NK-92 (cell line): Measurements from ENCODE around the gene PPIB.

ENCODE experiments used
- DNase-seq: peaks from one replicate; lab custom pipeline; 2025; ENCODE audit not compliant: unreplicated experiment; lab: John Stamatoyannopoulos, UW

PPIB gene

DNA sequence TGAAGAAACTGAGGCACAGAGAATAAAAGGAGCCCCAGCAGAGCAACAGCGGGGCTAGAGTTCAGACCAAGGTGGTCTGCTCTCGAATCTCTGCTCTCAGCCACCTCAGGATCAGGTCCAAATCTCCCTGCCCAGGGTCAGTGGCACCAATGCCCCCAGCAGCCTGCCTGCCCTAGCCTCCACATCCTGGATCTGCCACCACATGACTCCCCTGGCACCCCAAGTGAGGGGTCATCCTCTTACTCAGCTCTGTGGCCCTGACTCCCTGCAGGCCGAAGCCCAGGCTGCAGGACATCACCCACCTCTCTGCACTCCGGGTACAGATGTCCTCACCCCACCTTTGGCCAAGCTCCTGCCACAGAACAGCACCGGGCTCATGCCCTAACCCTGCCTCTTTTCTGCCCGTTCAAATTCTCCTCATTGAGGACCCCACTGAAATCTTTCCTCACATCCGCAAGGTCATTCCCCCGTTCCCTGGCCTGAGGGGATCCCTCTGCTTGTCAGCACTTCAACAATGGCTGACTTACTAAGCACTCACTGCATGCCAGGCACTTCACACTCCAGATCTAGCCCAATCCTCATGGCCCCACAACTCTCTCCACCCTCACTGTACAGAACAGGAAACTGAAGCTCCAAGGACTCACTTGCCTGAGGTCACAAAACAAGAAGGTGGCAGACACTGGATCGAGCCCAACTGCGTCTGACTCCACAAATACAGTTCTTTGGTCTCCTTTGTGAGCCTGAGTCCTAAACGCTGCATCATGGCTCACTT lies 4.3 kb downstream of the PPIB start:
- no peak for DNase-seq

DNA sequence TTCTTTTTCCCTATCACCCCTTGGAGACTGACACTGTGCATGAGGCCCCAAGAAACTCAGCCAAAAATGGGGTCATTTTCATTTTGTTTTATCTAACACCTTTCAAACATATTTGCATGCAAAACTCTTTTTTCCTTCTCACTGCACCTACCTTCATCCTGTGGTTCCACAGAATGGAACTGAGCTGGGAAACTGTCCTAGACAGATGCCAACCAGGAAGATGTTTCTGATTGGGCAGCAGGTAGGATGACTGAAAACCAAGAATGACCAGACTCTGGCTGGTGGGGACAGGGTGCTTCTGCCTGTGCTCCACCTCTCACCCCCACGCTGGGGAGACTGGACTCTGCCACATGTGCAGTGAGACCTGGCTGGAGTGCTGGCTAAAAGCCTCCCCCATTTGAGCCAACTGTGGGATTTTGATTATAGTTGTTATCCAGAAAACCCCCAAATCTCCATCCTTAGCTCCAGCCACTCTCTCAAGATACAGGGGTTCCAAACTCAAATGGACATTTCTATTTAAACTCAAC lies 5.2 kb downstream of the PPIB start:
- DNase-seq = no peak

DNA sequence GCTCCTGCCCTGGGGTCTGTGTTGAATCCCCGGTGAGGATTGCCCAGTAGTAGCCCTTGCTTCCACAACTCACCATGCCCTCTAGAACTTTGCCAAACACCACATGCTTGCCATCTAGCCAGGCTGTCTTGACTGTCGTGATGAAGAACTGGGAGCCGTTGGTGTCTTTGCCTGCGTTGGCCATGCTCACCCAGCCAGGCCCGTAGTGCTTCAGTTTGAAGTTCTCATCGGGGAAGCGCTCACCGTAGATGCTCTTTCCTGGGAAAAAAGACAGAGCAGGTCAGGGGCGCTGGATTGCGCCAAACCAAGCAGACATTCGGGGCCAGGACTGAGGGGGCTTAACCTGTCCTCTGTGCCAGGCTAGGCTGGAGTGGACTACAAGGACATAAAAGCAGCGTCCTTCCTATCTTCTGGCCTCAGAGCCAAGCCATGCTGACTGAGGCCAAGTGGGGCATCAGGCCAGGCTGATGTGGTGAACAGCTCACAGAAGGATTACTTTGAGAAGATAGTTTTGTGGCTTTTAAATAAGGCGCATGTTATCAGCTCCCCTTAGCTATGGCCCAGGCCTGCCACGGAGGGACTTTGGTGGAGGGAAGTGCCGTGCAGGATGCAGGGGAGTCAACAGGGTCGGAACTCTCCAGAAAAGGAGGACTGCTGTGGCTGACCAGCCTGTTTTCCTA lies 6.0 kb downstream of the PPIB start:
- DNase-seq = no peak

DNA sequence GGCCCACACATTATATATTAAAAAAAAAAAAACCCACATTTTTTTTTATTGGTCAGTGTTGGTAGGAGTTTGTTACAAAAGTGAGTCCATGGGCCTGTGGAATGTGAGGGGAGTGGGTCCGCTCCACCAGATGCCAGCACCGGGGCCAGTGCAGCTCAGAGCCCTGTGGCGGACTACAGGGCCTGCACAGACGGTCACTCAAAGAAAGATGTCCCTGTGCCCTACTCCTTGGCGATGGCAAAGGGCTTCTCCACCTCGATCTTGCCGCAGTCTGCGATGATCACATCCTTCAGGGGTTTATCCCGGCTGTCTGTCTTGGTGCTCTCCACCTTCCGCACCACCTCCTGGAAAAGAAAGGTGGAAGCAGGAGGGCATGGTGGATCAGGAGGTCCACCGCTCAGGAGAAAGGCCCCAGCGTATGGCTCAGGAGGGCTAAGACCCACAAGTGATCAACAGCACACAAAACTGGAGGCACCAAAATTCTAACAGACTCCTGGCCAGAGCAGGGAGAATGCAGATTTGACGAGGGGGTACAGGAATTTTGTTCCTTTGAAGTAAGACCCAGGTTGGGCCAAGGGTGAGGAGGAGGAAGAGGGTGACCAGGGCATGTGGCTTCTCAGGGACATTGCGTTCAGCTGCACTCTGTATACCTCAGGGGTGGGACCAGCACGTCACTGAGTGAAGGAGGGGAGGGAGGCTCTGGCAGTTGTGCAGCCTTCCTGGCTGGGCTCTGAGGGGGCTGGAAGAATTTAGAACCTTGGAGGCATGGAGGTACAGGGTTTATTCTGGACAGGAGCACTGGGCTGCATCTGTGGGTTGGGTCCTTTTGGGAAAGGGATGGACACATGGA lies 6.8 kb downstream of the PPIB start:
- DNase-seq = no peak

DNA sequence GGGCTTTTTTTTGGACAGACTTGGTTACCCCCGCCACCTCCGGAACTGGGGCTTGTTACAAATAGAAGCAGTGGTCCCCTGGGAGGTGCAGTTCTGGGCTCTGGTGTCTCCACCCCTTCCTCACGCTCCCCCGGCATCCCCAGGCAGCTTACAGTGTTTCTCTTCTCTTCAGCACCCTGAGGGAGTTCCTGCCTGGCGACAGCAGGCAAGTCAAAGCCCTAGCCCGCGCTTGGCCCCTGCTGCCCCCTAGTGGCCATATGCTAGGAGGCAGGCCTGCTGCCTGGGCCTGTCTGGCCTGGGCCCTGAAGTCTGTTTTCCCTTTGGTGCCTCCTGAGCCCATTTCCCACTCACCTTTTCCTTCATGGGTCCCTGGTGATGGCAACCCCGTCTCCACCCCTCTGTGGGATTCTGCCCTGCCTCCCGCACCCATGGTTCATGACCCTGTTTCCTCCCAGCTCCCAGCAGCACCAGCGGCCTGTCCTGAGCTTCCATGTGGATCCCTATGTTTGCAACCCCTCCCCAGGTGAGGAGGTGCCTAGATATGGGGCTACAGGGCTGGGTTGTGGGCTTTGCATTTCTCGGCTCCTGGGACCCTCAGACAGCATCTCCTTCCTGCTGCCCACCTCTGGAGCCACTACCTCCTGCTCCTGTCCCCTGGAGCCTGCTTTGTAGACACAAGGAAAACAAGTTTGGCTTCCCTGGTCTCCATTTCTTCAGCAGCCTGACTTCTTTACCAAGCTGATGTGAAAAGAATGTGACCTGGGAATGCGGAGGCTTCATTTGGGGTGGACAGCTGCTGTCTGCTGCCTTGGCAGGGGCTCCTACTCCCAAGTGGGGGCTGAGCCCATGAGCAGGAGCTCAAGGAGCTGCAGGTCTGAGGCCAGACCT lies 9.1 kb downstream of the PPIB start:
- peak; percentile 17 for DNase-seq

DNA sequence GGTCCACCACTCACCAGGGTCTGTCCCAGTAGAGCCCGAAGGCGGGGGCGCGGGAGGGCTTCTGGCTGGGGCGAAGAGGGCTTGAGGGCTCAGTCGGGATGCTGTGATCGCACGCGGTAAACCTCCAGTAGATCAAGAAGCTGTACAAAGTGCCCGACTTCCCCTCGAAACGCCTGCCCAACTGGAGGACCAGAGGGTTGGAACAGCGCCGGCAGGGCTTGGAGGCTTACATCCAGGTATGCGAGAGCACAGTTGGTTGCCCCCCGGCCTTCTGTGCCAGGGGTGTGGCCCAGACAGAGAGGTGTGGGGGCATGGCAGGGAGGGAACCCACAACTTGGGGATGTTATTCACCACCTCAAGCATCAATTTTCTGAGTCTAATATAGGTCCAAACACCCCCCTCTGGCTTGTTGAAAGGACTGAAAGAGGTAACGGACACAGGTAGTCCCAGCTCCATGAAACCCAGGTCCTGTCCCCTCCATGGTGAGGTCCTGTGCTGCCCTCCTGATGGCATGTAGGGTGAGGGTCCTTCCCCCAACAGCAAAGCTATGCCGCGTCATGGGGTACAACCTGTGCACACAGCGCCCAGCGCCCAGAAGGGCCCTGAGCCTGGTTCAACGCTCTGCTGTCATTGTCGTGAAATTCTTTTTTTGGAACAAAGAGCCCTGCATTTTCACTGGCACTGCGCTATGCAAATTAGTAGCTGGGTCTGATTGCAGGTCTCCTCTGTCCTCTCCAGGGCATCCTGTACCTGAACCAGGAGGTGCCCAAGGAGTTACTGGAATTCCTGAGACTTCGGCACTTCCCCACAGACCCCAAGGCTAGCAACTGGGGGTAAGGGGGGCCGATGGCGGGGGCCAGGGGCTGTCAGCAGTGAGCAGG lies 10.1 kb downstream of the PPIB start:
- DNase-seq = no peak

DNA sequence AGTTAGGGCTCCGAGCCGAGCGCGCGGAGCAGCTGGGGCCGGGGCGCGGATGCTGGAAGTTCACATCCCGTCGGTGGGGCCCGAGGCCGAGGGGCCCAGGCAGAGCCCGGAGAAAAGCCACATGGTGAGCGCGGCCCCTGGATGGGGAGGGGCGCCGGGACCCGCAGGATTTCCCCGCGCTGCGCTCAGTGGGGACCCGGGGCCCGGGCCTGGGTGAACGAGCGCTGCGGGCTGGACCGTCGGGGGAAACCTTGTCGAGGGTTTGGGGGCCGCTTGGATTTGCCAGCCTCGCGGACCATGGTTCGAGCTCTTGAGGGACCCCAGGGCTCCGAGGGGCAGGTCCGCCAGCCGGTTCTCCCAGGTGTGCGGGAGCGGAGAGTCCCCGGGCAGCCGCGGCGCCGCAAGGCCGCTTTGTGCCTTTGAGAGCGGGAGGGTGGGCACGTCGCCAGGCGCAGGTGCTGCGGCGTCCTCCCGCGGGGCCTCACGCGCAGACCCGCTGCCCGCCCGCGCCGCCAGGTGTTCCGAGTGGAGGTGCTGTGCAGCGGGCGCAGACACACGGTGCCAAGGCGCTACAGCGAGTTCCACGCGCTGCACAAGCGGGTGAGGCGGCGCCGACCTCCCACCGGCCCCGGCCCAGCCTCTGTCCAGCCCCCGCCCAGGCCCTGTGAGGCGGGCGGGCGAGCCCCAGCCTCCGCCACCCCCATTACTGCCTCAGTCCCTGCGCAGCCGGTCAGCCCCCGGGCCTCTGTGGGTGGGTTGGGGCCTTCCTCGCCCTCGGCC lies 10.9 kb downstream of the PPIB start, which contains the start of gene SNX22:
TSS of gene SNX22 (plus strand) at position 5 of the 780 bp plus-strand sequence. CDS start at position 50, 45 bp downstream.
- DNase-seq = no peak

DNA sequence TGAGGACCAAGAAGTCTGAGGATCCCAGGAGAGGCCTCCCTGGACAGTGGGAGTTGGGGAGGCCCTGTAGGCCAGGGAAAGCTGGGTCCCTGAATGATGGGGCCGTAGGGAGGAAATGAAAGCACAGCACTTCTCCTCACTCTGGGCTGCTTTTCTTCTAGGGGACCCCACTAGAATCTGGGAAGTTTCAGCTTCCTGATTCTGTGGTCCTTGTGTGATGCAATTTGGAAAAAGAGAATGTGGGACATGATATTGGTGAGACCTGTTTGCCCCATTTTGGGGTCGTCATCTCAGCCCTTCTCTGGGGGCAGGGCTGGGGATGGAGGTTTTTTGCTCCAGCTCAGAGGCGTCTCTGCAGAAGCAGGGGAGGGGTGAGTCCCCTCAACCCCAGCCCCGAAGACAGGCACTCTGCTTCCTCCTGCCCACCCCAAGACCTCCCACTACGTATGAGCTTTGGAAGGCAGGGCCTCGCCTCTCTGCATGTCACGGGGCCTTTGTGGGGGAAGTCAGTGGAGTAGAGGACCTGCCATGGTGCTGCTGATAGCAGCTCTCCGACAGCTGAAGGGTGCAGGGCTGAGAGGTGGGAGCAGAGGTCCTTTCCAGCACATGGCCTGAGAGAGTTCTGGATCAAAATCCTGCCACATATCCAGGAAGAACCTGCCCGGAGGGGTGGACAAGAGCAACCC lies 12.8 kb downstream of the PPIB start:
- DNase-seq = no peak

DNA sequence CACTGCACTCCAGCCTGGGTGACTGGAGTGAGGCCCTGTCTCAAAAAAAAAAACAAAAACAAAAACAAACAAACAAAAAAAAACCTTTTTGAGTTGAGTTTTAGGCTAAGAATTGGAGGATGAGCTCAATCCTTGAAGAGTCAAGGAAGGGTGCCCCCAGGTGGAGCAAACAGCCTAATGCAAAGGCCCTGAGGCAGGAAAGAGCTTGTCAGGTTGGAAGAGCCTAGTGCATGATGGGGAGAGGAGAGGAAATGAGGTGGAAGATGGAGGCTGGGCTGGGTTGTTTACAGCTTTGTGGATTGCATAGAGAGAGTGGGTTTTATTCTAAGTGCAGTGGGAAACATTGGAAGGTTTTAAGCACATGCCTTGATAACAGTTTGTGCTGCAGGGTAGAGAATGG lies 13.4 kb downstream of the PPIB start:
- no peak for DNase-seq

DNA sequence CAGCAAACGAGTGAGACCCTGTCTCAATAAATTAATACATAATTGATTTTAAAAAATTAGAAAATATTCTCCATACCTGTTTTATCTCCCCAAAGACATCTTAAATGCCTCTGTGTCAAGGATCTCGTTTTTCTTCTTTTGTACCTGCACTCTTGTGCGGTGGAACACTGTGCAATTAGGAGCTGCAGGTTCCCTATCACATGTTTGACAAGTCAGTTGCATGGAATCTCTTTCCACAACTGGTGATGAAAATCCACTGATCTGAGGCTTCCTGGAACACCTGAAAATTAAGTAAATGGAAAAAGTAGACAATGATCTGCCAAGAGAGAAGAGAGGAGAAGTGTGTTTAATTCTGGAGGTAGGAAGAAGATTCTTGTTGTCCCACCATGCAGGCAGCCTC lies 14.2 kb downstream of the PPIB start:
- no peak for DNase-seq

DNA sequence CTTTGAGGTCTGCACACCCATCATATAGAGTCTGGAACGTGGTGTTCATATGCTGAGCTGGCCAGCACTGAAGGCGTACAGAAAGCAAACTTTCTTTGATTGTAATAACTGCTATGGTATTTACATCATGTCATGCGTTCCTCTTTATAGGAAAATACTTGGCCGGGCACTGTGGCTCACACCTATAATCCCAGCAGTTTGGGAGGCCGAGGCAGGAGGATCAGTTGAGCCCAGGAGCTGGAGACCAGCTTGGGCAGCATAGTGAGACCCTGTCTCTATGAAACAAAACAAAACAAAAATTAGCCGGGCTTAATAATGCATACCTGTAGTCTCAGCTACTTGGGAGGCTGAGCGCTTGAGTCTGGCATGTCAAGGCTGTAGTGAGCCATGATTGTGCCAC lies 14.7 kb downstream of the PPIB start:
- no peak for DNase-seq

DNA sequence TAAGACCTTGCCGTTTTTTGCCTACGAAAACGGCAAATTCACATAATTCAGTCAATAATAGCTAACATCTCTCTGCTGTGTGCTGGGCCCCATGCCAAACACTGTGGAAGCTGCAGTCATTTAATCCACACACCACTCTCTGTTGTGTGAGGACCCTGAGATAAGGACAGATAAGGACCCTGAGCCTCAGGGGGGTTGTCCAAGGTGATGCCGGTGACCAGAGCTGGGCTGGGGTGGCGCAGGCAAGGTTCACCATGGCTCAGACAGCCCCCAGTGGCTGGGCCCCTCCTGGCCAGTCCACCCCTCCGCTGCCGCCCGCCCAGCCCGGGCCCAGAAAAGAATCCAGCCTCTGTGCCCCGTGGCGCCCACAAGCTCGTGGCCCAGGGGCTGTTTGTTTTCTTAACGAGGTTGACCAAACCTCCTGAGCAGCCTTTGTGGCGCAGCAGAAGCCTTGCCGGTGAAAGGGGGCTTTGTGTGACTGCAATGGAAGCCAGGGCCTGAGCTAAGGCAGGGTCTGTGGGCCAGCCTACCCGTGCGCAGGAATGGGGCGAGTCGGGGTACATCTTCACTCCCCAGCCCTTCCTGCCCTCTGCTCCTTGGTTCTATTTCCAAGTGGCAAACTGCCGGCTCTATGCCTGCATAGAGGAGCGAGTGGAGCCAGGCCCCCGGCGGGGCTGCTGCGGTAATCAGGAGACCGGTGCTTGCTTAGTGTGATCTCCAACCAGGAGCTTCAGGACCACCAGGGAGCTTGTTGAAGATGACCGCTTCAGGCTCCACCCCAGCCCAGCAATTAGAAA lies 15.7 kb downstream of the PPIB start:
- DNase-seq = no peak

DNA sequence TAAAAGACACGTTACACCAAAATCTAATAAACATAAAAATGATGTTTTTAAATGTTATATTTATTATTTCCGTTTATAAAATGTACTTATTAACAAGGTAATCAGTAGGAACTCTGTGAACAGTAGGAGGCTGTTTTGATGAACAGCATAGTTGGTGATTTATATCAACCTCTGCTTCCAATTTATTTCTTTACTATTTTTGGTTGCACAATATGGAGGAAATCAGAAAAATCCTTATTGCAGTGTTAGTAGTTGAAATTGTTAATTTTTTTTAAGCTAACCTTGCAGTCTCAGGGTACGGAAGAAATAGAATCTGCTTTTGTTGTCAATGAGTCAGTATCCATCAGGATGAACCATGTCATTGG lies 16.3 kb downstream of the PPIB start:
- no peak for DNase-seq

DNA sequence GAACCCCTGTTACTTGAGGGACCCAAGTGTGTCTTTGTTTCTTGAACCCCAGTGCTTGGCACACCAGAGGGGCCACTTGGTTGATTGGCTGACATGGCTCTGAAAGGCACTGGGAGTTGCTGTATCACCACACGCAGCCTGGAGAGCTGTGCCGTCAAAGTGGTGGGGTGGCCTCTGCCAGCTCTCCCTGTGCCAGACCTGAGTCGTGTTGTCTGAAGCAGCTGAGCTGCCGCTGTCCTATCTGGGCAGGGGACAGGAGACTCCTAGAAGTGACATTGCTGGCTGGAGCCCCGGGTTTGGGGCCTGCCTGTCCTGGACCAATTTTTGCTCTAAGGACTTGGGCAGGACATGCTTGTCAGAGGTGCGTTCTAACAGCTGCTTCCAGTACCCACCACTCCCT lies 16.8 kb downstream of the PPIB start:
- DNase-seq = no peak

DNA sequence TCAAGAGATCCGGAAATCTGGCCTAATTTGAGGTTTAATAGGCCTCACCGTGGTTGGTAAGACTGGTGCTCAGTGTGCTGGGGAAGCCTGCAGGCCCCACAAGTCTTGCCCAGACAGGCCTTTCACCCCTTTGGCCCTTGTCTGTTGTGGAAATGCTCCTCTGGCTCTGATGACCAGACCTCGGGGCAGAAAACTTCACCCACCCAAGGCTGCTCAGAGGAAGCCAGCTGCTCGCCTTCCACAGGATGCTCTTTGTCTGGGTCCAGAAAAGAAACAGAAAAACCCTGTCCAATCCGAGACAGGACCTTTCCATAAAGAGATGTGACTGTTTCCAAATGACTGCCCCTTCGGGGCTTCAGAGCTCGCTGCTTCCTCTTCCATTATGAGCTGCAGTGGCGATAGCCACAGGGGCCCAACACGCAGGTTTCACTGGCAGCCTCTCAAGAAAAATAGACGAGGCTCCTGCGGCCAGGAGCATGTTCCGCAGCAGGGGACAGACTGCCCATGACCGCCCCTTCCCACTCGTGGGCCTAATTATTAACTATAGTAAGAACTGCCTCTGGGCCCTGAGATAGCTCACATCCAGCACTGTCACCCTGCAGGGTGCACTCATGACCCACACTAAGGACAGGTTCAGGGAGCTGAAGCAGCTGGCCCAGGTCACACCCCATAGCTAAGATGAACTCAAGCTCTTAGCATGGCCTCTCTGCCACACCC lies 18.1 kb downstream of the PPIB start:
- DNase-seq = no peak

DNA sequence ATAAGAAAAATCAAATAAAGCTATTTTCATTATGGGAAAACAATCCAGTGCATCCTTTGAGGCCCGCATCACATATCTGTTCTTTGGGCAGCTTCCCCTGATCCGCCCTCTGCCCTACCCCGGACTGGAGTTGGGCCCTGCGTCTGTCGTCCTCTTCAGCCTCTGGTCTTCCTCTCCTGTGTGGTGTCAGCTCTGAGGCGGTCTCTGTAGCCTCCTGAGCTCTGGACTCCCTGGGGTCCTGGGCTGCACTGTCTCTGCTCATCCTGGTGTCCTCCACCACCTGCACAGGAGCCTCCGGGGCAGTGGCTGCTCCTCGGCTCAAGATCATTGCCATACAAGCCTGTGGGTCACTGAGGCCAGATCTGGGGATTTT lies 18.6 kb downstream of the PPIB start:
- no peak for DNase-seq

DNA sequence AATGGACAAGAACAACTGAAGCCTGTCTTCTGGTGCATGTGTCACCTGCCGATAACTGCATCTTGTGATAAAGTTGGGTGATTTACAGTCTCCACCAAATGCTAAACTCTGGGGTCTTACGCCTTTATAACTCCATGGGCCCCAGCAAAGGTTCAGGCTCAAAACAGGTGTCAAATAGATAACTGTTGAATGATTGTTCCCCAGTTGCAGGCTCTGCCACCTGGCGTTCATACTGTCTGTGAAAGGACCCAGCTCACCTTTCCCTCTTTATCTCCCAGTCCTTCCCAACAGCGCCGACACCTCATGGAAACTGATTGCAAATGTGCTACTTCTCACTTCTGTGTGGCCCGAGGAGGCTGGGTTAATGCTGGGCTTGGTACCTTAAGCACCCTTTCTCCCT lies 19.5 kb downstream of the PPIB start:
- no peak for DNase-seq
